IPS DF 6.9 (cell line): ENCODE results near the gene JPH3.

Experiments
- DNase-seq: peaks from one replicate; pipeline ENCODE4 v3.0.0-alpha.2; 2013; ENCODE audit warnings: low read depth, low spot score
- H3K27ac ChIP-seq: one replicate; pipeline ENCODE4 v1.5.1; 2013; ENCODE audit warnings: low read length, control low read depth
- H3K27me3 ChIP-seq: 2 replicates; pipeline ENCODE4 v1.6.1; 2013; ENCODE audit warnings: mild to moderate bottlenecking, low read length; ENCODE audit not compliant: control insufficient read depth, insufficient read depth
- H3K36me3 ChIP-seq: 2 replicates; pipeline ENCODE4 v1.6.1; 2013; ENCODE audit warnings: low read length; ENCODE audit not compliant: control insufficient read depth, insufficient read depth
- H3K4me1 ChIP-seq: 2 replicates; pipeline ENCODE4 v1.6.1; 2013; ENCODE audit warnings: low read length; ENCODE audit not compliant: control insufficient read depth, insufficient read depth
- H3K4me3 ChIP-seq: 2 replicates; pipeline ENCODE4 v1.5.1; 2013; ENCODE audit warnings: mild to moderate bottlenecking, low read length
- H3K9me3 ChIP-seq: 2 replicates; pipeline ENCODE4 v1.6.1; 2013; ENCODE audit warnings: low read length, inconsistent platforms; ENCODE audit not compliant: control insufficient read depth, insufficient read depth
- WGBS: extraction: QIAGEN DNeasy Blood & Tissue Kit; methylation state at CpG from one replicate; pipeline ENCODE4 v1.1.7; 2013; ENCODE audit warnings: mixed read lengths, missing lambda C conversion rate; ENCODE audit not compliant: insufficient read length, insufficient coverage; 5-methylcytosine and 5-hydroxymethylcytosine counted together

The JPH3 gene

GRCh38 chr16:87584975-87585374 lies 17.3 kb upstream of the JPH3 start:
- H3K4me3 ChIP-seq, result no peak overlapping the region
- H3K27me3 ChIP-seq, result no peaks in the 10 kb centered on the region
- WGBS, result no CpG with 5 or more reads among the region's 8 CpGs
- no peak for DNase-seq
- H3K27ac ChIP-seq, result no peak overlapping the region
- H3K9me3 ChIP-seq, result no peaks in the 10 kb centered on the region
- H3K4me1 ChIP-seq, result peaks cover 5% of the 10 kb centered on the region
- no peaks in the 10 kb centered on the region for H3K36me3 ChIP-seq

- Histone ChIP-seq H3K4me3 (no peak overlapping the region), H3K4me1 (peaks cover 5% of the 10 kb centered on the region), H3K27ac (no peak overlapping the region), H3K36me3 (no peaks in the 10 kb centered on the region), H3K27me3 (no peaks in the 10 kb centered on the region), H3K9me3 (no peaks in the 10 kb centered on the region)
- no peak for DNase-seq
- no CpG with 5 or more reads among the region's 28 CpGs for WGBS
Measured at GRCh38 chr16:87585442-87586200, 16.7 kb upstream of the JPH3 start.

- no peak overlapping the region for H3K27ac ChIP-seq
- no CpG with 5 or more reads among the region's 22 CpGs for WGBS
- H3K4me3 ChIP-seq, result no peak overlapping the region
- peaks cover 5% of the 10 kb centered on the region for H3K4me1 ChIP-seq
- no peaks in the 10 kb centered on the region for H3K27me3 ChIP-seq
- no peak for DNase-seq
- H3K36me3 ChIP-seq, result no peaks in the 10 kb centered on the region
- H3K9me3 ChIP-seq, result no peaks in the 10 kb centered on the region
Measured at GRCh38 chr16:87586201-87586782, 16.0 kb upstream of the JPH3 start.

- Histone ChIP-seq H3K27ac (no peak overlapping the region), H3K36me3 (no peaks in the 10 kb centered on the region), H3K27me3 (no peaks in the 10 kb centered on the region), H3K4me3 (no peak overlapping the region), H3K4me1 (peaks cover 3% of the 10 kb centered on the region), H3K9me3 (no peaks in the 10 kb centered on the region)
- no CpG with 5 or more reads among the region's 9 CpGs for WGBS
- no peak for DNase-seq
Measured at GRCh38 chr16:87587636-87588035, 14.7 kb upstream of the JPH3 start.

- Histone ChIP-seq H3K4me3 (no peak overlapping the region), H3K36me3 (no peaks in the 10 kb centered on the region), H3K4me1 (no peaks in the 10 kb centered on the region), H3K27ac (no peak overlapping the region), H3K9me3 (no peaks in the 10 kb centered on the region), H3K27me3 (no peaks in the 10 kb centered on the region)
- no CpG with 5 or more reads among the region's 21 CpGs for WGBS
- no peak for DNase-seq
Measured at GRCh38 chr16:87592018-87592712, 10.1 kb upstream of the JPH3 start.

- Histone ChIP-seq H3K27ac (no peak overlapping the region), H3K4me3 (no peak overlapping the region), H3K4me1 (no peaks in the 10 kb centered on the region), H3K36me3 (no peaks in the 10 kb centered on the region), H3K9me3 (no peaks in the 10 kb centered on the region), H3K27me3 (no peaks in the 10 kb centered on the region)
- no peak for DNase-seq
- WGBS, result no CpG with 5 or more reads among the region's 10 CpGs
Measured at GRCh38 chr16:87593710-87594258, 8.5 kb upstream of the JPH3 start.

- Histone ChIP-seq H3K4me1 (no peaks in the 10 kb centered on the region), H3K27ac (no peak overlapping the region), H3K36me3 (no peaks in the 10 kb centered on the region), H3K27me3 (no peaks in the 10 kb centered on the region), H3K4me3 (no peak overlapping the region), H3K9me3 (no peaks in the 10 kb centered on the region)
- no CpG with 5 or more reads among the region's 5 CpGs for WGBS
- no peak for DNase-seq
Measured at GRCh38 chr16:87595712-87596111, 6.6 kb upstream of the JPH3 start.

GRCh38 chr16:87597324-87597830 lies 4.9 kb upstream of the JPH3 start:
- H3K4me1 ChIP-seq, result no peaks in the 10 kb centered on the region
- H3K36me3 ChIP-seq, result no peaks in the 10 kb centered on the region
- no peak for DNase-seq
- WGBS, result 100% methylated on average over 6 of the region's 6 CpGs
- H3K4me3 ChIP-seq, result no peak overlapping the region
- no peak overlapping the region for H3K27ac ChIP-seq
- H3K9me3 ChIP-seq, result no peaks in the 10 kb centered on the region
- H3K27me3 ChIP-seq, result no peaks in the 10 kb centered on the region

- no peaks in the 10 kb centered on the region for H3K27me3 ChIP-seq
- no peaks in the 10 kb centered on the region for H3K9me3 ChIP-seq
- no CpG with 5 or more reads among the region's 5 CpGs for WGBS
- no peak overlapping the region for H3K4me3 ChIP-seq
- no peak overlapping the region for H3K27ac ChIP-seq
- no peak for DNase-seq
- H3K36me3 ChIP-seq, result no peaks in the 10 kb centered on the region
- no peaks in the 10 kb centered on the region for H3K4me1 ChIP-seq
Measured at GRCh38 chr16:87598431-87598830, 3.9 kb upstream of the JPH3 start.

GRCh38 chr16:87600246-87600645 lies 2.1 kb upstream of the JPH3 start:
- no peaks in the 10 kb centered on the region for H3K27me3 ChIP-seq
- no peaks in the 10 kb centered on the region for H3K4me1 ChIP-seq
- no peak for DNase-seq
- no CpG with 5 or more reads among the region's 6 CpGs for WGBS
- no peak overlapping the region for H3K27ac ChIP-seq
- no peaks in the 10 kb centered on the region for H3K36me3 ChIP-seq
- no peak overlapping the region for H3K4me3 ChIP-seq
- no peaks in the 10 kb centered on the region for H3K9me3 ChIP-seq
